NCI-H526 treated with DMSO at 0.1 percent for 48 hours (cell line): ENCODE results near the gene TAOK3.
A peak's percentile ranks its signal among the peaks of the same experiment; 100 is the strongest.
"Not testable (repeated sequence)": the region's sequence is repeated elsewhere in the genome, so short reads cannot be mapped to it uniquely, and the experiment has no call there.

Experiments
- DNase-seq: peaks from one replicate; lab custom pipeline; 2025; lab: John Stamatoyannopoulos, UW

TAOK3 gene

GRCh38 chr12:118372541-118373495 lies at the start of gene TAOK3:
Gene TAOK3 (minus strand): TSS chr12:118372907. CDS start chr12:118255567, 117,340 bp downstream.
- peak; percentile 97 for DNase-seq

DNA sequence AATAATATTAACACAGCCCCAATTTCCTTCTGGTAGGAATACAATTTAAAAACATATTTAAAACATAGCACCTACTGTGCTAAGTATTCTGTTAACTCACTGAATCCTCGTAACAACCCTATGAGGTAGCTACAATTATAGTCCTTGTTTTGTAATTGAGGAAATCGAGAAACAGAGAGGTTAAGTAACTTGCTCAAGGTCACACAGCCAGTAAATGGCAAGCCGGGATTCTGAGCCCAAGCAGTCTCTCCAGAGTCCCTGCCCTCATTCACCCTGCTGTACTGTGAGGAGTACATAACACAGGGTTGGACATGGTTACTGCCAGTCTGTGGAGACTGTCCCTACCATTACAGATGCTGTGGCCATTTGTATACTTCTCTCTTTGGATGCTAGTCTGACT lies 48.0 kb upstream of the TAOK3 start:
- no peak for DNase-seq

DNA sequence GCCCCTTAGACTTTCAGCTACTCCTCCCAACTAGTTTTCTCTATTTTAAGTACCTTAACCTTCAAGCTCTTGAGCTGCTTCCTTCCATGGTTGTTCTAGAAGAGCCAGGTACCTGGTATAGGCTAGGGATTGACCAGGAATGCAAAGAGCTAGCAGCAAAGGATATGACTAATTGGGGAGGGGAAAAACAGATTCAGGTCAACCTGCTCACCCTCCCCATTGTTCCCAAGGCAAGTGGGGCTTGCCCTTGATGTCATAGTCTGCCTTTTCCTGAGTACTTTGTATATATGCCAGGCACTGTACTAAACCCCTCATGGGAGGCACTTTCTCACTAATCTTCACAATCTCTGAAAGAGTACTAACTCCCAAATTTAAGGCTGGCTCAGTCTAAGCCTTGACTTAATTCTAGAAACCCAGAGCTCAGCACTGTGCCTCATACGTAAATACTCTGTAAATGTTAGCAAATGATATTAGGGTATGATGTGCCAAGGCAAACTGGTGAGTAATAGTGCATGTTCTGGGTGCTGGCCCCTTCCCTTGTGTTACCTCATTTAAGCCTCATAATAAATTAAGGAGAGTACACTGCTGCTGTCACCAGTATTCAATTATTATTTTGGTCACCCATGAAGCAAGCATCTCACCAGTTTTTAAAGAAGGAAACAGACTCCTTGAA lies 45.8 kb upstream of the TAOK3 start:
- DNase-seq = no peak

DNA sequence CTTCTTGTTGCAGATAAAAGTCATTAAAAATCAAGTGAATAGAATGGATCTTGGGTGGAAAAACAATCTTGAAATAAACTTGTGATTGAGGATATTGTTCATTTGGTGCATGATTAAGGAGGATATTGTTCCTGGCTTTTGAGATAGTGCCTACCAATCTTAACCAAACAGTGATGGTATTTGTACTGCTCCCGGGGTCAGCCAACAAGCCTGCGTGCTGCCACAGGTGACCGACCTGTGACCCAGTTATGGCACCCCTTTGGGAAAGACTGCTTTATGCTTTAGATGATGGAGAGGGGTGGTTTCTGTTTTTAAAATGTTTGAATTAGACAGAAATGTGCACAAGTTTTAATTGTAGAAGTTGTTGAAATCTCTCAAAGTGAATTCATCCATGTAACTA lies 45.2 kb upstream of the TAOK3 start:
- DNase-seq = no peak

- no peak for DNase-seq
Measured at GRCh38 chr12:118409834-118410233, 37.1 kb upstream of the TAOK3 start.

- not testable (repeated sequence) for DNase-seq
Measured at GRCh38 chr12:118408241-118408640, 35.5 kb upstream of the TAOK3 start.

GRCh38 chr12:118404876-118405521 lies 32.3 kb upstream of the TAOK3 start:
- DNase-seq = no peak

DNA sequence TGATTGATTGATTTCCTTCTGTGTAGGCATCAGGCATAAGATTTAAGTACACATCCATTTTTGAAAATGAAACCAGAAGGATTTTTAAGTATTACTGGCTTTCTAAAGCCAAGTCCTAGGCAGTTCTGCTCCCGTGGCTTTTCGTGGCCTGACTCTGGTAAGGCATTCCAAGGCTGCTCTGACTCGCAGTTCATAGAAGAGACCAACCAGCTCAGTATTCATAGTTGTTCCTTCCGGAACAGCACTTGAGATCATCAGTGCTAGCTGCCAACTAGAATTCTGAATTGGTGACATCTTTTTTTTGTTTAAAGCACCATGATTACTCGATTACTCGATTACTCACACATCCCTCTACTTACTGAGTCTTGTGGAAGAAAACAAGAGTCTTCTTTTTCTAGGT lies 29.5 kb upstream of the TAOK3 start:
- DNase-seq = no peak

- no peak for DNase-seq
Measured at GRCh38 chr12:118398940-118399339, 26.2 kb upstream of the TAOK3 start.

DNA sequence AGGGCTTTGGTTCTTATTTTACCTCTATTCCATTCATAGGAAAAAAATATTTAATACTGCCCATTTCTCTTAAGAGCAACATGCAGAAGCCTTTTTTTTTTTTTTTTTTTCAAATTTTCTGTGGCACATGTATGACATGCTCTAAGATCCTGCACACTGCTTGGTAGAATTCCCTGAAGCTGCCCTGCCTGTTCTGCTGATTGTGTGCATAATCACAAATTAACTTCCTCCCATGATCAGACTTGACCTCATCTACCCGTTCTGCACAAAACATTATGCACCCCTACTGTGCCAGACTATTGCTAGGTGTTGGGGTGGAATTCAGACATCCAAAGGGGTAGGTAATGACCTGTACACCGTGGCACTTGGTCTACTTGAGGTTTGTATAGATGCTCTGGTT lies 25.8 kb upstream of the TAOK3 start:
- DNase-seq = no peak

DNA sequence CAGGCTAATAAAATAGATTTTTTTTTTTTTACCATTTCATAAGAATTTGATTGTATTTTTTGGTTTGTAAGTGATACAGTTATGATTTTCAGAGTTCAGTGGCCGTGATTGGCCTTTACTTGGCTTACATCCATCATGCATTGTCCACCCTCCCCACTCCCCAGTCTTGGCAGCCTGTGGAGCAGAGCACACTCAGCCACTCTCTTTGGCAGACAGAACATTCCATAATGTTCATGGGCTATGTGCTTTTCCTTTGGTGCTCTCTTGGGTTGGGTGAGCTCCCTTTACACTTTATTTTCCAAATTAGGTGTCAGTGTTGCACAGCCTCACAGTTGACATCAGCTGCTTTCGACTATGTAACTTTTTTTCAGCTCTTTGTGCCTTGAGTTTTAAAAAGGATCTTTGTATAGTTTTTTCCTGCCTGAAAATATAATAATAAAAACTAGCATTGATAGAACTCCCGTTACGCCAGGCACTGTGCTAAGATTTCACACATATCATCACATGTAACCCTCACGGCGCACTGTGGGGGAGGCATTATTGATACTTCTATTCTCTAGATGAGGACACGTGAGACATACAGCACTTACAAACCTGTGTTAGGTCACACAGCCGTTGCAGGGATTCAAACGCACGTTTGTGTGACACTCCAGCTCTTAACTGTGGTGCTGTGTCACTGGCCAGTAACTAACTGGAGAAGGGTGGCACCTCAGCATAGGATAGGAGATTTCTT lies 25.2 kb upstream of the TAOK3 start:
- no peak for DNase-seq

GRCh38 chr12:118391836-118392235 lies 19.1 kb upstream of the TAOK3 start:
- no peak for DNase-seq

GRCh38 chr12:118391424-118391823 lies 18.7 kb upstream of the TAOK3 start:
- no peak for DNase-seq

- peak; percentile 31 for DNase-seq
Measured at GRCh38 chr12:118377884-118378470, 5.3 kb upstream of the TAOK3 start.

- DNase-seq = no peak
Measured at GRCh38 chr12:118377021-118377883, 4.5 kb upstream of the TAOK3 start.

GRCh38 chr12:118376089-118377020 lies 3.6 kb upstream of the TAOK3 start, which contains the start of gene SUDS3:
Gene SUDS3 (plus strand): TSS chr12:118376555. CDS start chr12:118376692, 137 bp downstream.
- DNase-seq = peak; percentile 86

GRCh38 chr12:118375348-118375747 lies 2.6 kb upstream of the TAOK3 start:
- no peak for DNase-seq

DNA sequence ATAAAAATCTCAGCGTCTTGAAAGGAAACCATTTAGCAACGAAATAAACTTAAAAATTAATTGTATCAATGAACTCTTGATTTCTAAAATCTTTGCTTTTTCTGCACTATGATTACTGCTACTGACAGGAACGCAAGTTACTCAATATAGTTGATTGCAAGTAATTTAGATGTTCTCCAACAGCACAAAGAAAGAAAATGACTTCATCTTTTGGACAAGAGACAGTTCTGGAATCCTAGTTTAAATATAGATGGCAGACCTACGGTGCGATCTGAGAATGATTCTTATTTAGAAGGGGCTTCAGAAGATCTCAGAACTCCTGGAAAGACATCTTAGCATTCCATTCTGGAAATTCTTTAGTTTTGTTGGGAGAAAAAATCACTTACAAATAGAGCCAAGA lies 2.2 kb upstream of the TAOK3 start:
- DNase-seq = no peak

GRCh38 chr12:118374126-118374725 lies 1.5 kb upstream of the TAOK3 start:
- no peak for DNase-seq
